ENCODE measurements around the gene ZFHX3.

DNA sequence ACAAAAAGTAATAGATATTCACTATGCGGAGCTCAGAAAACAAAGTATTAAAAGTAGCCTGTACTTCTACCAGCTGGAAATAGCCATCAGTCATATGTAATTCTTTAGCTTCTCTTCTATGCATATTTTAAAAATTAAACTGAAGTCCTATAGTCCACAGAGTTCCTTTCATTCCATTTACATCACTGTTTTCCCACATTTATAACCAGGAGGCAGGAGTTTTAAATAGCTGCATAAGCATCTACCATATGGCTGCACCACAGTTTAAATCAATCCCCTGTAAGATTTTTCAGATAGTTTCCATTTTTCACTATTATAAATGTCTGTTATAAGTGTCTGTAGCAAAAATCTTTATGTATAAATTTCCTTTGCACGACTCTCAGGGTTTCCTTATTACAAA lies 45.1 kb downstream of the ZFHX3 start:
- TF ChIP-seq, protein P1, sequence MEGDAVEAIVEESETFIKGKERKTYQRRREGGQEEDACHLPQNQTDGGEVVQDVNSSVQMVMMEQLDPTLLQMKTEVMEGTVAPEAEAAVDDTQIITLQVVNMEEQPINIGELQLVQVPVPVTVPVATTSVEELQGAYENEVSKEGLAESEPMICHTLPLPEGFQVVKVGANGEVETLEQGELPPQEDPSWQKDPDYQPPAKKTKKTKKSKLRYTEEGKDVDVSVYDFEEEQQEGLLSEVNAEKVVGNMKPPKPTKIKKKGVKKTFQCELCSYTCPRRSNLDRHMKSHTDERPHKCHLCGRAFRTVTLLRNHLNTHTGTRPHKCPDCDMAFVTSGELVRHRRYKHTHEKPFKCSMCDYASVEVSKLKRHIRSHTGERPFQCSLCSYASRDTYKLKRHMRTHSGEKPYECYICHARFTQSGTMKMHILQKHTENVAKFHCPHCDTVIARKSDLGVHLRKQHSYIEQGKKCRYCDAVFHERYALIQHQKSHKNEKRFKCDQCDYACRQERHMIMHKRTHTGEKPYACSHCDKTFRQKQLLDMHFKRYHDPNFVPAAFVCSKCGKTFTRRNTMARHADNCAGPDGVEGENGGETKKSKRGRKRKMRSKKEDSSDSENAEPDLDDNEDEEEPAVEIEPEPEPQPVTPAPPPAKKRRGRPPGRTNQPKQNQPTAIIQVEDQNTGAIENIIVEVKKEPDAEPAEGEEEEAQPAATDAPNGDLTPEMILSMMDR (conservative IDR thresholded peaks at IDR 0.05 in 1 of 2, IDR thresholded peaks at IDR 0.05 in 1 of 2; ENCODE audit: low read depth in 1 of 2, low read length in 2 of 2), result no peak
- no peak for TF ChIP-seq EZH2 (IDR thresholded peaks at IDR 0.05; ENCODE audit: low read length, missing control alignments)

All from fibroblast of lung (primary cell).